Neural cell (in vitro differentiated cells): ENCODE data around the gene HS3ST3A1.

Experiments
- CTCF ChIP-seq: fragments of 450-650 bp; IDR thresholded peaks from 2 replicates; pipeline ENCODE4 v1.5.1; 2014; ENCODE audit warnings: antibody characterized with exemption, mild to moderate bottlenecking, moderate library complexity; ENCODE audit not compliant: poor library complexity, severe bottlenecking
- EZH2 ChIP-seq: fragments of 200-600, 300-800 bp; shearing (Covaris generic), sonication (generic); IDR thresholded peaks from 2 replicates; pipeline ENCODE4 v1.6.1; 2014; ENCODE audit warnings: antibody characterized with exemption, low read length, borderline replicate concordance, mild to moderate bottlenecking; ENCODE audit not compliant: insufficient read depth, poor library complexity, severe bottlenecking
- MXI1 ChIP-seq: fragments of 450-650 bp; conservative IDR thresholded peaks from 2 replicates; pipeline ENCODE4 v1.6.1; 2014; ENCODE audit warnings: antibody characterized with exemption, mild to moderate bottlenecking; ENCODE audit not compliant: poor library complexity, severe bottlenecking
- POLR2AphosphoS5 ChIP-seq: IDR thresholded peaks from 2 replicates; pipeline ENCODE4 v1.6.1; 2012
- RAD21 ChIP-seq: fragments of 450-650 bp; conservative IDR thresholded peaks from 2 replicates; pipeline ENCODE4 v1.6.1; 2014; ENCODE audit warnings: antibody characterized with exemption, mild to moderate bottlenecking, moderate library complexity
- REST ChIP-seq: IDR thresholded peaks from 2 replicates; pipeline ENCODE4 v1.6.1; 2012; ENCODE audit warnings: borderline replicate concordance
- TAF1 ChIP-seq: IDR thresholded peaks from 2 replicates; pipeline ENCODE4 v1.6.1; 2012; ENCODE audit warnings: low read depth

GRCh38 chr17:13484020-13484419, 117.7 kb downstream of the HS3ST3A1 start:
- TF ChIP-seq CTCF (no peak), POLR2AphosphoS5 (no peak), MXI1 (no peak), TAF1 (no peak), REST (no peak), RAD21 (no peak), EZH2 (no peak)
